ENCODE results near the gene CDYL2.

GRCh38 chr16:80682421-80683070, 121.9 kb downstream of the CDYL2 start:
- TF ChIP-seq, protein P1, sequence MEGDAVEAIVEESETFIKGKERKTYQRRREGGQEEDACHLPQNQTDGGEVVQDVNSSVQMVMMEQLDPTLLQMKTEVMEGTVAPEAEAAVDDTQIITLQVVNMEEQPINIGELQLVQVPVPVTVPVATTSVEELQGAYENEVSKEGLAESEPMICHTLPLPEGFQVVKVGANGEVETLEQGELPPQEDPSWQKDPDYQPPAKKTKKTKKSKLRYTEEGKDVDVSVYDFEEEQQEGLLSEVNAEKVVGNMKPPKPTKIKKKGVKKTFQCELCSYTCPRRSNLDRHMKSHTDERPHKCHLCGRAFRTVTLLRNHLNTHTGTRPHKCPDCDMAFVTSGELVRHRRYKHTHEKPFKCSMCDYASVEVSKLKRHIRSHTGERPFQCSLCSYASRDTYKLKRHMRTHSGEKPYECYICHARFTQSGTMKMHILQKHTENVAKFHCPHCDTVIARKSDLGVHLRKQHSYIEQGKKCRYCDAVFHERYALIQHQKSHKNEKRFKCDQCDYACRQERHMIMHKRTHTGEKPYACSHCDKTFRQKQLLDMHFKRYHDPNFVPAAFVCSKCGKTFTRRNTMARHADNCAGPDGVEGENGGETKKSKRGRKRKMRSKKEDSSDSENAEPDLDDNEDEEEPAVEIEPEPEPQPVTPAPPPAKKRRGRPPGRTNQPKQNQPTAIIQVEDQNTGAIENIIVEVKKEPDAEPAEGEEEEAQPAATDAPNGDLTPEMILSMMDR (IDR thresholded peaks at IDR 0.05), result no peak
- no peak for TF ChIP-seq POLR2A (IDR thresholded peaks at IDR 0.05)

Data from Peyer's patch (tissue), 4 donors.